Right lobe of liver (tissue), 4 donors: ENCODE results near the gene CLEC4M.

Experiments
- POLR2A ChIP-seq: fragments of 450-650 bp; IDR thresholded peaks from one replicate; pipeline ENCODE4 v1.6.1; 2017; ENCODE audit warnings: antibody characterized with exemption, mild to moderate bottlenecking
- TF ChIP-seq, protein P1 (sequence below), 4 donors: fragments of 200-600 bp in 3 of 4; fragments of 450-650 bp in 1 of 4; IDR thresholded peaks; one replicate each; pipeline versions ENCODE4 v1.5.1 to v1.8.0; 2016 to 2022; ENCODE audit warnings: antibody characterized with exemption in 4 of 4, mild to moderate bottlenecking in 2 of 4
- donor health status: DM: no; HTN: no; CAD: no.
- donor health status: DM: no; HTN: no; CAD: no.
- donor health status: DM: no; HTN: yes; CAD: no.

DNA sequence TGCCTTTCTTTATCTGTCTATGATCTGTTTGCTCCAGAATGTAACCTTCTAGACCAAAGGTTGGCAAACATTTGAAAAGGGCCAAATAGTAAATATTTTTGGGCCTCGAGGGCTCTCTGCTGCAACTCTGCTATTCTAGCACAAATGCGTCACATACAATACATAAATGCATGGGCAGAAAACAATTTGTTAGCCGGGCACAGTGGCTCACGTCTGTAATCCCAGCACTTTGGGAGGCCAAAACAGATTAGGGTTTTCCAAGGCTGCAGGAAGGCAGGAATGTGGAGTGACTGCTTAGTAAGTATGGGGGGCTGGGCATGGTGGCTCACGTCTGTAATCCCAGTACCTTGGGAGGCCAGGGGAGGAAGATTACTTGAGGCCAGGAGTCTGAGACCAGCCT lies 45.1 kb downstream of the CLEC4M start:
- no peak for TF ChIP-seq POLR2A
- TF ChIP-seq, protein P1, sequence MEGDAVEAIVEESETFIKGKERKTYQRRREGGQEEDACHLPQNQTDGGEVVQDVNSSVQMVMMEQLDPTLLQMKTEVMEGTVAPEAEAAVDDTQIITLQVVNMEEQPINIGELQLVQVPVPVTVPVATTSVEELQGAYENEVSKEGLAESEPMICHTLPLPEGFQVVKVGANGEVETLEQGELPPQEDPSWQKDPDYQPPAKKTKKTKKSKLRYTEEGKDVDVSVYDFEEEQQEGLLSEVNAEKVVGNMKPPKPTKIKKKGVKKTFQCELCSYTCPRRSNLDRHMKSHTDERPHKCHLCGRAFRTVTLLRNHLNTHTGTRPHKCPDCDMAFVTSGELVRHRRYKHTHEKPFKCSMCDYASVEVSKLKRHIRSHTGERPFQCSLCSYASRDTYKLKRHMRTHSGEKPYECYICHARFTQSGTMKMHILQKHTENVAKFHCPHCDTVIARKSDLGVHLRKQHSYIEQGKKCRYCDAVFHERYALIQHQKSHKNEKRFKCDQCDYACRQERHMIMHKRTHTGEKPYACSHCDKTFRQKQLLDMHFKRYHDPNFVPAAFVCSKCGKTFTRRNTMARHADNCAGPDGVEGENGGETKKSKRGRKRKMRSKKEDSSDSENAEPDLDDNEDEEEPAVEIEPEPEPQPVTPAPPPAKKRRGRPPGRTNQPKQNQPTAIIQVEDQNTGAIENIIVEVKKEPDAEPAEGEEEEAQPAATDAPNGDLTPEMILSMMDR (IDR thresholded peaks at IDR 0.05), result no peak
